GM19238 (cell line): ENCODE results near the gene EGFLAM.
"Not testable (repeated sequence)": the region's sequence is repeated elsewhere in the genome, so short reads cannot be mapped to it uniquely, and the experiment has no call there.

ENCODE experiments used
- DNase-seq: peaks from one replicate; pipeline ENCODE4 v3.0.0; 2011; ENCODE audit warnings: low spot score; ENCODE audit not compliant: insufficient read length

Gene EGFLAM

DNA sequence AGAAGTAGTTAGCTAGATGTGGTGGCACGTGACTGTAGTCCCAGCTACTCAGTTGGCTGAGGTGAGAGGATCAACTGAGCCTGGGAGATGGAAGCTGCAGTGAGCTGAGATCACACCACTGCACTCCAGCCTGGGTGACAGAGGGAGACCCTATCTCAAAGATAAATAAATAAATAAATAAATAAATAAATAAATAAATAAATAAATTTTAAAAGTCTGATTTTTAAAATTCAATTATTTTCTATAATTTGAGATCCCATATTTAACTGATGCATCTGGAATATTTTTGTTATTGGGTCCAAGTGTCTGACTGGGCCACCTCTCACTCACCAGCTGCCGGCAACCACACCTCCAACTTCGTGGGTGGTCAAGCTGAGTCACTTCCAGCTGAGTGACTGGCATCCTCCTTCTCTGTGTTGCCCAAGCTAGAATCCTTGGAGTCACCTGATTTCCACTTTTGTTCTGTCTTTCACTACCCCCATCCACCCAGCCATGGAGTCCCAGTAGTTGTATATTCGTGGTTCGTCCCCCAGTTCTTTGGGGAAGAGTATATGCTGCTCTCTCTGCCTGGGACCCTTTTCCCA, 70.9 kb downstream of the EGFLAM start:
- no peak for DNase-seq

DNA sequence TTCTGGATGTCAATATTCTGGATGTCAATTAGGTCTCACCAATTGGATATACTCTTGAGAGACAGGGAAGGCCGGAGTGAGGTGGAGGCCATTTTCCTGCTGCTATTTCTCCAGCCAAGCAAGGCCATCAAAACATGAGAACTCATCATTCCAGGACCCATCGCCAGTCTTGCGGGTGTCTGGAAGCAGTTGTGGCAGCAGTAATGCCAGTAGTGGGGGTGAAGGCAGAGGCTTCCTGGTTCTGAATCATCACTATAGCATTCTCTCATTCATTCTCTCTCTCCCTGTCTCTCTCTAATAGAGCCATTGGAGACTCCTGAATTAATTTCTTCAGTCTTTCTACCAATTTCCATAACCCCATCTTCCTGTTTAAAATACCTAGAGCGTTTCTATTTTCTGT, 71.8 kb downstream of the EGFLAM start:
- no peak for DNase-seq

DNA sequence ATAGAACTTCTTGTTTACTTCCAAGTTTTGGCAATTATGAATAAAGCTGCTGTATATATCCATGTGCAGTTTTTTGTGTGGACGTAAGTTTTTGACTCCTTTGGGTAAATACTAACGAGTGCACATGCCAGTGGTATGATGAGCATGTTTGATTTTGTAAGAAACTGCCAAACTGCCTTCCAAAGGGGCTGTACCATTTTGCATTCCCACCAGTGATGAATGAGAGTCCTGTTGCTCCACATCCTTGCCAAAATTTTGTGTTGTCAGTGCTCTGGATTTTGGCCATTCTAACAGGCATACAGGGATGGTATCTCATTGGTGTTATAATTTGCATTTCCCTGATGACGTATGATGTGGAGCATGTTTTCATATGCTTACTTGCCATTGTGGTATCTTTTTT, 73.5 kb downstream of the EGFLAM start:
- DNase-seq = no peak

DNA sequence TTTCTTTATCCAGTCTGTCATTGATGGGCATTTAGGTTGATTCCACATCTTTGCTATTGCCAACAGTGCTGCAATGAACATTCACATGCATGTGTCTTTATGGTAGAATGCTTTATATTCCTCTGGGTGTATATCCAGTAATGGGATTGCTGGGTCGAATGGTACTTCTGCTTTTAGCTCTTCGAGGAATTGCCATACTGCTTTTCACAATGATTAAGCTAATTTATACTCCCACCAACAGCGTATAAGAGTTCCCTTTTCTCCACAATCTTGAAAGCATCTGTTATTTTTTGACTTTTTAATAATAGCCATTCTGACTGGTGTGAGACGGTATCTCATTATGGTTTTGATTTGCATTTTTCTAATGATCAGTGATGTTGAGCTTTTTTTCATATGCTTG, 74.8 kb downstream of the EGFLAM start:
- DNase-seq = not testable (repeated sequence)

DNA sequence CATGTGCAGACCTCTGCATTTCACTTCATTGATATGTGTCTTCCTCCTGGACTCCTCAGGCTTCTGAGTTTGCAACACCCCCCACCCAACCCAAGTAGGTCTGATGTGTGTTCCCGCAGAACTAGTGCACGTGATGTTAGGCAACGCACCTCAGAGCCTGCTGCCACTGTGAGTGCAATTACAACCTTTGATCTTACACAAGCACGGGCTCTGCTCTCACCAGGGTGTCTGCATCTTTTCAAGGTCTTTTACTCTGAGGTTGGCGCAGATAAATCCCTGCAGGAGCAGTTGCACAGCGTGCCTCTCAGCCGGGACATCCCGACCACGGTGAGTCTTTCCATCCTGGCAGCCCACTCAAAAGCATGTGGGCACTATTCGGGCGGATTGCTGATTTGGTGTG, 80.1 kb downstream of the EGFLAM start:
- DNase-seq = no peak

DNA sequence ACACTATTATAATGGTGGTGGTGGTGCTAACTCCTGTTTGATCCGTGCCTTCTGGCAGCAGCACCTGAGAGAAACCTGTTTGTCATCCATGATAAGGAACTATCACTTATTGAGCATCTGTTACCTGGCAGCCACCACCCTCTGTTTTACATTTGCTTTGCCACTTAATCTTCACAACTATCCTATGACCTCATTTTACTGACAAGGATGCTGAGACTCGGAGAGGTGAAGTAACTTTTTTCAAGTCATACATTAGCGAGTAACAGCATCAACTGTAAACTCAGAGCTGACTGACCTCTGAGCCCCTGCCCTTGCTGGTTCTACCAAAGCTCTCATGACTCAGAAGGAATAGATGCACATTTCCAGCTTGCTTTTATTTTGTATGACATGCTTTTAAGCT, 81.1 kb downstream of the EGFLAM start:
- no peak for DNase-seq

DNA sequence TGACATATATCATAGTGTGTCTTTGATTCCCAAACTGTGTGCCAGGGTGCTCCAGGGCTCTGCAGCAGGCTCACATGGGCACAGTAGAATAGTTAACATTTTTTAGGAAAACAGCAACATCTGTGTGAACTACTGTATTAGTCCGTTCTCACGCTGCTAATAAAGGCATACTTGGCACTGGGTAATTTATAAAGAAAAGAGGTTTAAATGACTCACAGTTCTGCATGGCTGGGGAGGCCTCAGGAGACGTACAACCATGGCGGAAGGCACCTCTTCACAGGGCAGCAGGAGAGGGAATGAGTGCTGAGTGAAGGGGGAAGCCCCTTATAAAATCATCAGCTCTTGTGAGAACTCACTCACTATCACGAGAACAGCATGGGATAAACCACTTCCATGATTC, 82.7 kb downstream of the EGFLAM start:
- DNase-seq = no peak

DNA sequence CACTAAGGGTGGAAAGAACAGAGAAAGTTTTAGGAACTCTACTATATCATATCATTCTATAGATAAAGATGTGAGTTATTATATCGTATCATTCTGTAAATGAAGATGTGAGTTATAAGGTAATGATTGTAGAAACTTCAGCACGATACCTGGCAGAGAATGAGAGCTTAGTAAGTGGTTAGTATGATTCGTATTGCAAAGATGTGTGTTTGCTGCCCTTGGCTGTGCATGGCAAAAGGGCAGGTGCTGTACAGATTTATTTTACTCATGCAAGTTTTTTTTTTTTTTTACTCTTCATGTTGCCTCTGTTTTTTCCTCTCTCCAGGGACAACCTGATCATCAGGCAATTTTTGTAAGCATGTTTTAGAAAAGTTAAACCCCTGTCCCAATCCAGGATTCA, 83.3 kb downstream of the EGFLAM start:
- no peak for DNase-seq

DNA sequence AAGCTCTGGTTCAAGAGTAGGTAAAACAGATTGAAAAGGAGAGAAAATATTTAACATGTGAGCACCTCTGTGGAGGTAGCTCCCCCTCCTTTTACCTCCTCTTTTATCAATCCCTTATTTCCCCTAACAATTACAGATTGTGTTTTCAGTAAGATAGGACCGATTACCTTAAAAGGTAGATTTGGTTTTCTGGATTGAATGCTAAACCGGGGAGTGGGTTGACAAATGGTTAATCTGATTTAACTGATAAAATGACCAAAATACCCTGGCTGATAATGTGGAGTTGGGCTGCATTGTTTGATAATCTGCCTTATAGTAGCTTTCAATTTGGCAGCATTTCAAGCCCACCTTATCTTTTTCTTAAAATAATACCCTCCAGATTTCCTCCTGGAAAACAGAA, 83.9 kb downstream of the EGFLAM start:
- DNase-seq = no peak

DNA sequence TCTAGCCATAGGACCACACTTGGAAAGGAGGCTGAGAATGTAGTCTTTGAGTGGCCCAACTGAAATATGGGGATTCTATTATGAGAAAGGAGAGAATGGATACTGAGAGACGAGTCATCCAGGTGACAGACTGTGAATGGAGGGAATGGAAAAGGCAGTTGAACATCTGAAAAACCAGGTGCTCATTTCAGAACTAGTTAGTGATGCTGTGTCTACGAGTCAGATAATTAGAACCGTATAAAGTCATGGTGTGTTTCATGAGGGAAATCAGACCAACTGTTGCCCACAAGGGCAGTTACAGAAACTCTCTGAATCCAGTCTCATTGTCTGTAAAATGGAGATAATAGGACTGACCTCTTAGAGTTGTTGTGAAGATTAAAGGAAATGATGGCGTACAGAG, 86.5 kb downstream of the EGFLAM start:
- no peak for DNase-seq

DNA sequence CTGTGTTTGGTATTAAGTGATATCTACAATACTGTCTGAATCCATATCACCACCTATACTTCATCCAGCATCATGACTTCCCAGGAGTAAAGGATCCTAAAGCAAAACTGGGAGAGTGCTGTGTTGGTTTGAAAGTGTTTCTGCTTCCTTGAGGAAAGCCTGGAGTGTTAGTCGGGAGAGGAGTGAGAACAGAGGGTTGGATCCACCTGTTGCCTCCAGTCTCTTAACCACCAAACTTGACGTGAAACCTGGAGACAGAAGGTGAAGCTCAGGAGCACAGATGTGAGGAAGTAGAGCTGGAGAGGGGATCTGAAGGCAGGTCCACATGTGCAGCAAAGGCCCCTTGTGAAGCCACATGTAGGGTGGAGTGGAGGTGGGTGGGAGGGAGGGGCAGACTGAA, 88.2 kb downstream of the EGFLAM start:
- no peak for DNase-seq

DNA sequence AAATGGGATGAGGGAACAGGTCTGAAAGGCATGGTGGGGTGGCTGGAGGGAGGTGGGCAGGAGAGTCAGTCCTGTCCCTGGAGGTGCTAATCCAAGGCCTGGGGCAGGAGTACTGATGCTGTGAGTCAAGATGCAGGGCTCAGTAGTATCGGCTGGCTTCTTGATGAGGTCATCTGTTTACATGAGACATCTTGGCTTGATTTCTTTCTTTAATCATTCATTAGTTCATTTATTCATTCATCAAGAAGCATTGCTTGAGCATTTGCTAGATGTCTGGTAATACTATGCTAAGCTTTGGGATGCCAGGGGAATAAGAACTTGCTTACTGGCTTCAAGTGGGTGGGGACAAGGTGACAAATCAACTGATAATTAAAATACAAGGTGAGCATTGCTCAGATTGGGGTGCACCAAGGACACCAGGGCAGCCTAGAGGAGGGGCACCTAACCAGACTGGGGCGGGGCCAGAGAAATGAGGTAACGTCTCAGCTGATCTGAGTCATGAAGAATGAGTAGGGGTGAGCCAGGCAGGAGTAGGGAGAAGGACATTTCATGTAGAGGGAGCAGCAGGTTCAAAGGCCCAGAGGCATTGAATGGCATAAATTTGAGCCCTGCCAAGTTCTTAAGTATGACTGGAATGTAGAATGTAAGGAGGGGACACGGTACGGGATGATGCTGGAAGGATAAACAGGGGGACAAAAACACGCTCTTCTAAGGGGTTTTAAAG, 88.8 kb downstream of the EGFLAM start:
- no peak for DNase-seq

DNA sequence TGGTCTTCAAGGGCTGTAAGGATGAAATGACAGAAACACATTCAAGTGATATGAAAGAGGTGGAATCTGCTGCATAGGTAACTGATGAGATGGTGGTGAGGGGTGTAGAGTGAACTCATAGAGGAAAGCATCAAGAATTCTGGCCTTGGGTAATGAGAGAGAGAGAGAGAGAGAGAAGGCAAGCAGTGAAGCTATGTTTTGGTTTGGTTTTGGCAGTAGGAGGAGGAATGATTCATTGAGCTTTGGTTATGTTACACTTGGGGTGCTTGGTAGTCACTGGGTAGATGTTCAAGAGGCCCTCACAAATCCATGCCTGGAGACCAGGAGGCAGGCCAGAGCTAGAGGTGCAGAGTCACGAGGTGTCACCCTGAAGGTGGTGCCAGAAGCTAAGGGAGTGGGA, 89.5 kb downstream of the EGFLAM start:
- DNase-seq = no peak

DNA sequence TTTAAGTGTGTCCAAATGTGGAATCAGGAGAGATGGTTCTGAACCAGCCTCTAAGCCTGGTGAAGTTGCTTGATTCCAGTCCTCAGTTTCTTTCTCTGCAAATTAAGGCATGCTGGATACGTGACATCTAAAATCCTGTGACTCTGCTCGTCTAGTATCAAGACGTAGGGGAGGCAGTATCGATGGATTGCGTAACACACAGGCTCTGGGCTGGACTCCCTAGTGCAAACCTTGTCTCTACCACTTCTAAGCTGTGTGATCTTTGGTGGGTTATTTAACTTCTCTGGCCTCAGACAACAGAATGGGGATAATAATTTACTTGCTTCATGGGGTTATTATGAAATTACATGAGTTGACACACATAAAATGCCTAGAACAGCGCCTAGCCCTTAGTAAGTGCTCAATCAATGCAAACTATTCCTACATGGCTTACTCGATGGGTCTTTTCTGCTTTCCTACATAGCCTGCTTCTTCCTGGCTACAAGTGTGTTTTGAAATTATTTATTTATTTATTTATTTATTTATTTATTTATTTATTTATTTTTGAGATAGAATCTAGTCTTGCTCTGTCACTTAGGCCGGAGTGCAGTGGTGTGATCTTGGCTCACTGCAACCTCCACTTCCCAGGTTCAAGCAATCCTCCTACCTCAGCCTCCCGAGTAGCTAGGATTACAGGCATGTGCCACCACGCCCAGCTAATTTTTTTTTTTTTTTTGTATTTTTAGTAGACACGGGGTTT, 102.1 kb downstream of the EGFLAM start:
- DNase-seq = no peak

DNA sequence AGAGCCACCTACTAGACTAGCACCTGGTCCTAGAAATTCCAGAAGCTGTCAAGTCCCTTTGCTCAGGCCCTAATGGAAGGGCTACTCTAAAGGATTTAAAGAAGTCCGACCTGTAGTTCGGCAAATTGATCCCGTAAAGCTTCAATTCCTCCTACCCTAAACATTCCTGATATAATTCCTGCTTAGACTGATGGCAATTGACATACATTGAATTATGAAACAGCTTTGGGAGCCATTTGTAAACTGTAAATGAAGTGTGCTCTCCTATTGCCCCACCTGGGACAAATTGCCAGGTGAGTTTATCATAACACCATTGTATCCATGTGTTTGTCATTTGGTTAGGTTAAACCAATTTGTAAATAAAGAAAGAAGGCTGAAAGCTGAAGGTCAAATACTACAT, 104.4 kb downstream of the EGFLAM start:
- no peak for DNase-seq

DNA sequence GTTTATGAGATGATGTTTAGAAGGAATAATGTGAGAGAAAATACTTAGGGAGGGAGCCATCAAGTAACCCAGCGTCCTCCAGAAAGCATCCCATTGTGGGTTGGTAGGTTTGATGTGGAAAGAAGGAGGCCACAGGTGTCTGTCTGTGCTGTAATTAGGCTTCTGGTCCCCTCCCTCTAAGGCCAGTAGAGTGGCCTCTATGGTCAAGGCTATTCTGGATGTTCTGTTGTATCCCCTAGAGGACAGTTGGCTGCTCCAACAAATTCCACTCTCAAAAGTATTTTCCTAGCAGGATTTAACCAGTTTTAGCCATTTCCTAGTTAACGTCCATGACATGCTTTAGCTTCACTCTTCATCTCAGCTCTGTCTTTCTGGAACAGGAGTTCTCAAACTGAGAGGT, 106.5 kb downstream of the EGFLAM start:
- no peak for DNase-seq

DNA sequence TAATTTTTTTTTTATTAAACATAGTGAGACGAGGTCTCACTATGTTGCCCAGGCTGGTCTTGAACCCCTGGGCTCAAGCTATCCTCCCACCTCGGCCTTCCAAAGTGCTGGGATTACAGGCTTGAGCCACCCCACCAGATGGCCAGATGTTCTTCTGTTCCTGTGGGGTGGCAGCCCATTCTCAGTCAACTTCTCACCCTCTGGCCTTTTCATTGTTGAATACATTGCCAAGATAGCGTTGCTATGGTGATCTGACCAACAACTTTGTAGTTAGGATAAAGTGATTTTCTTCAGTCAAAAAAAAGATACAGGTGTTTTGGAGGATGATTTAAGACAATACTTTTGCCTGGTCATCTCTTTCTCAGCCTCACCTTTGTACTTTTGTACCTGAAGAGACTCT, 109.1 kb downstream of the EGFLAM start:
- no peak for DNase-seq

DNA sequence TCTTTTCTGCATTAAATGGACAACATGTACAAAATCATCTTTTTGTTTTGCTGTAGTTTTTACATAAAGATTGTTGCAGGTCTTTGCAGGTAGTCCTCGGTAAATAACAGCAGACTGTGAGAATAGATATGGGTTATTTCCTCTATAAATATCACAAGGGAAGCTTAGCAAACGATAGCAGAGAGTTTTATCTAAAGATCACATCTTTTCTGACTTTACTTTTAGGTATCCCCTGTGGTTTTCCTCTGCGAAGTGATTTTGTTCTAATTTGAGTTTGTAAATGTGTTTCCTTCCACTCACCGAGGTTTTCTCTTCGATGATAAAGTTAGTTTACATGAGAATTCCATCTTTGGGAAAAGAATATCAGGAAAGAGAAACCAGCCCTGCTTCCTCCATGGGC, 109.6 kb downstream of the EGFLAM start:
- DNase-seq = no peak

DNA sequence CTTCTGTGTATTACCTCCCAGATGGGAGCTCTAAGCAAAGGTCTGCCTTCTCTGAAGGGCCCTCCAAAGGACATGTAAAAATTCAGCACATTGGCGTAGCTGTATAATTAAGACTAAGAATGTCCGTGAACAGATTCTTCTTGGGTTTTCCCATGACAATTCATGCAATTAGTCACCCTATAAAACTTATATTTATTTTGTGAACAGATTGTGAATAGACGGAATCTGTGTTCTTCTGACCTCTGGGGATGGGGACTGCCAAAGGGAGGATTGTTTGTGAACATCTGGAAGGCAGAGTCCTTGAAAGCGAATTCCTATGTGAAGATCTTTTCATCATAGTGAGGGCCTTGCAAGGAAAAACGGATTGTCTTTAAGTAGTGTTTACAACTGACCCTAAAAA, 111.3 kb downstream of the EGFLAM start:
- no peak for DNase-seq

DNA sequence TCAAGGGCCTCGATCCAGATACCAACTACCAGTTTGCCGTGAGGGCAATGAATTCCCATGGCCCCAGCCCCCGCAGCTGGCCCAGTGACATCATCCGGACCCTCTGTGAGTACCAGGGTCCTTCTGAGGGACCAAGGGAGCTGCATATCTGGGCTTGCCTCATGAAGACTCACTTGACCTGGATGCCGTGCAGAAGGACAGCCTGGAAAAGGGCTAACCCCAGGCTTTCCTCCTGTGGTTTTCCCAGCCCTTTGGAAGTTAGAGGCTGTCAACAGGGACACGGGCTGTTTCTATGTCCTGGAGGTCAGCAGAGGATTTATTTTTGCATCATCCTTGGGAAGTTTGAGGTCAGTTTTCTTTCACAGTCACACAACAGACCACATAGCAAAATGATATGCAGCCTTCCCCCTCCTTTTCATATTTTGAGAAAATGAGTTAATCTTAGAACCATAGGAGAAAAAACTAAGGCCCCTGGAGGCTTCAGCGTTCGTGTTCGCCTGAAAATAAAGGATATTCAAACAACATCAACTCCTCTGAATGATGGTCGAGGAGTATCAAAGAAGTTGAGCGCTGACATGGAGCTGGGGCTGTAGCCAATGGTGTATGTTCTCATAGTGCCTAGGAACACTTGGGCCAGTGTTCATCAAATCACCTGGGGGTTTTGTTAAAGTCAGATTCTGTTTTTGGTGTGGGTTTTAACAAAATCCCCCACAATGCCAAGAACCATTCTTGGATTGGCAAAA, 112.2 kb downstream of the EGFLAM start:
- DNase-seq = no peak

DNA sequence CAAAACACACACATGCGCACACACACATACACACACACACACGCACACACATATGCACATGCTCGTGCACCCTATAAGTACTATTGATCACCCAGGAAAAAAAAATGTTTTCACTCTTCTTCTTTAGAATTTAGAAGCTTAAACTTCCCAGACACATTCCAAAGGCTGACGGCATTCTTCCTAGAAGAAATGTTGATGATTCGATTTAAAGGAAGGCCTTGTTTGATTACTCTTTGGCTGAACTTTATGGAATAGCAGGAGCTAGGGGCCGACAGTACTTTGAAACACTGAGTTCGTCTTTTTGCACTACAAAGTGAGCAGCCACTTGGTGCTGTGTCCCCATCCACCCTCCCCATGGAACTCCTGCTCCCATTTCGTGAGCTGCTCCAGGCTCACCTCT, 113.2 kb downstream of the EGFLAM start:
- DNase-seq = no peak

DNA sequence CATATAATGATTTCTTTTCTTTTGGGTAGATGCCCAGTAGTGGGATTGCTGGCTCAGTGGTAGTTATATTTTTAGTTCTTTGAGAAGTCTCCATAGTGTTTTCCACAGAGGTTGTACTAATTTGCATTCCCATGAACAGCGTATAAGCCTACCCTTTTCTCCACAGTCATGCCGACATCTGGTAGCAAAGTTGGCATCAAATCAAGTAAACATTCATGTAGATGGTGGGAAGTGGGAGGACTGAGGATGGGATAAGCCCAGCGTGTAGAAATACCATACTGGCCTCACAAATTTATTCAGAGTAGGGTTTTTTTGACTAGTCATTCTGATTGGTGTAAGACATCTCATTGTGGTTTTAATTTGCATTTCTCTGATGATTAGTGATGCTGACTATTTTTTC, 115.4 kb downstream of the EGFLAM start:
- no peak for DNase-seq
